GM23338 (cell line): ENCODE data around the gene OR10G7.

Source experiments
- CTCF ChIP-seq, 2 experiments: fragments of 200-600 bp in 1 of 2; sonication (generic) in 1 of 2; conservative IDR thresholded peaks; 2 replicates each; pipeline versions ENCODE4 v1.5.1 to v1.6.1; 2016 to 2017; ENCODE audit warnings: antibody characterized with exemption in 2 of 2, low read depth in 2 of 2, mild to moderate bottlenecking in 2 of 2, moderate library complexity in 1 of 2
- EZH2phosphoT487 ChIP-seq: fragments of 200-600 bp; sonication (generic); IDR thresholded peaks from one replicate; pipeline ENCODE4 v1.8.1; 2018; ENCODE audit warnings: antibody characterized with exemption; ENCODE audit not compliant: unreplicated experiment
- JUNB ChIP-seq: IDR thresholded peaks from one replicate; pipeline ENCODE4 v1.6.1; 2016; ENCODE audit warnings: antibody characterized with exemption; ENCODE audit not compliant: unreplicated experiment
- POLR2AphosphoS5 ChIP-seq: IDR thresholded peaks from 2 replicates; pipeline ENCODE4 v1.6.1; 2016; ENCODE audit warnings: antibody characterized with exemption, low read depth
- TF ChIP-seq, protein P1 (sequence below): IDR thresholded peaks from one replicate; pipeline ENCODE4 v1.6.1; 2018; ENCODE audit warnings: antibody characterized with exemption; ENCODE audit not compliant: unreplicated experiment

DNA sequence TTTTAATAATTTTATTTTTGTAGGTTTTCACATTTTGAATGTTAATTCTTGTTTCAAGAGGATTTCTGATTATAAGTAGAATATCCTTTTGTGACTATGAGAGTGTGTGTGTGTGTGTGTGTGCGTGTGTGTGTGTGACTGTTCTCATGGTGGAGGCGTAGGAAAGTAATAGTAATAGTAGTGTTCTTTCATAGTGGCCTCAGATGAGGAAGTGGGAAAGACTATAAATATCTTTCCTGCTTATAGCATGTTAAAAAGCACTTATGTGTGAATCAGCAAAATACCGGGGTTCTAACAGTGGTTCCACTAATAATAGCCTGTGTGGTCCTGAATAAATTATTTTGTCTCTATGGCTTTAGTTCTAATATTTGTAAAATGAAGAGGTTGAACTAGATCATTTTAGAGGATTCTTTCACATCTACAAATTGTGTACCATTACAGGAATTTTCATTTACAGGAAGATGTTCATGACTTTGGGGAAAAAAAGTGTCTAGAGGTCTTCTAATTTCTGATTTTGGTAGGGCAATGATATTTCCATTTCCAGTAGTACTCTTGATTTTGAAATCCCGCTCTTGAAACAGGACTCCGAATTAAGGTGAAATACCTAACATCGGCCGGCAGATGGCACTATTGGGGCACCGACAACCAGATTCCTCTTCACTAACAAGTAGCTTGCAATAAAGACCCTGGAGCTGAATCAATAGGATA is 29.9 kb upstream of the OR10G7 start:
- peak; percentile 84 to 85 for TF ChIP-seq CTCF (conservative IDR thresholded peaks at IDR 0.05; ENCODE audit: low read depth in 2 of 2)
- no peak for TF ChIP-seq EZH2phosphoT487
- no peak for TF ChIP-seq POLR2AphosphoS5
- TF ChIP-seq, protein P1, sequence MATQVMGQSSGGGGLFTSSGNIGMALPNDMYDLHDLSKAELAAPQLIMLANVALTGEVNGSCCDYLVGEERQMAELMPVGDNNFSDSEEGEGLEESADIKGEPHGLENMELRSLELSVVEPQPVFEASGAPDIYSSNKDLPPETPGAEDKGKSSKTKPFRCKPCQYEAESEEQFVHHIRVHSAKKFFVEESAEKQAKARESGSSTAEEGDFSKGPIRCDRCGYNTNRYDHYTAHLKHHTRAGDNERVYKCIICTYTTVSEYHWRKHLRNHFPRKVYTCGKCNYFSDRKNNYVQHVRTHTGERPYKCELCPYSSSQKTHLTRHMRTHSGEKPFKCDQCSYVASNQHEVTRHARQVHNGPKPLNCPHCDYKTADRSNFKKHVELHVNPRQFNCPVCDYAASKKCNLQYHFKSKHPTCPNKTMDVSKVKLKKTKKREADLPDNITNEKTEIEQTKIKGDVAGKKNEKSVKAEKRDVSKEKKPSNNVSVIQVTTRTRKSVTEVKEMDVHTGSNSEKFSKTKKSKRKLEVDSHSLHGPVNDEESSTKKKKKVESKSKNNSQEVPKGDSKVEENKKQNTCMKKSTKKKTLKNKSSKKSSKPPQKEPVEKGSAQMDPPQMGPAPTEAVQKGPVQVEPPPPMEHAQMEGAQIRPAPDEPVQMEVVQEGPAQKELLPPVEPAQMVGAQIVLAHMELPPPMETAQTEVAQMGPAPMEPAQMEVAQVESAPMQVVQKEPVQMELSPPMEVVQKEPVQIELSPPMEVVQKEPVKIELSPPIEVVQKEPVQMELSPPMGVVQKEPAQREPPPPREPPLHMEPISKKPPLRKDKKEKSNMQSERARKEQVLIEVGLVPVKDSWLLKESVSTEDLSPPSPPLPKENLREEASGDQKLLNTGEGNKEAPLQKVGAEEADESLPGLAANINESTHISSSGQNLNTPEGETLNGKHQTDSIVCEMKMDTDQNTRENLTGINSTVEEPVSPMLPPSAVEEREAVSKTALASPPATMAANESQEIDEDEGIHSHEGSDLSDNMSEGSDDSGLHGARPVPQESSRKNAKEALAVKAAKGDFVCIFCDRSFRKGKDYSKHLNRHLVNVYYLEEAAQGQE, result no peak
- TF ChIP-seq JUNB, result no peak
